Cardiac atrium fibroblast (primary cell): ENCODE results near the gene DYNC2I2. TPM values are rescaled to one million over a fixed set of nuclear protein-coding genes. Genes with fewer than 3 reads are reported as not detected.

Source experiments
- total RNA-seq: library from RNA; depleted of rRNA; stranded (reverse); fragments of >200 nt; gene quantifications from 2 replicates; pipeline ENCODE4 v1.2.3, GENCODE V29; 2015

The DYNC2I2 gene
- 20.9 and 40.7 TPM in 2 replicates for total RNA-seq

DNA sequence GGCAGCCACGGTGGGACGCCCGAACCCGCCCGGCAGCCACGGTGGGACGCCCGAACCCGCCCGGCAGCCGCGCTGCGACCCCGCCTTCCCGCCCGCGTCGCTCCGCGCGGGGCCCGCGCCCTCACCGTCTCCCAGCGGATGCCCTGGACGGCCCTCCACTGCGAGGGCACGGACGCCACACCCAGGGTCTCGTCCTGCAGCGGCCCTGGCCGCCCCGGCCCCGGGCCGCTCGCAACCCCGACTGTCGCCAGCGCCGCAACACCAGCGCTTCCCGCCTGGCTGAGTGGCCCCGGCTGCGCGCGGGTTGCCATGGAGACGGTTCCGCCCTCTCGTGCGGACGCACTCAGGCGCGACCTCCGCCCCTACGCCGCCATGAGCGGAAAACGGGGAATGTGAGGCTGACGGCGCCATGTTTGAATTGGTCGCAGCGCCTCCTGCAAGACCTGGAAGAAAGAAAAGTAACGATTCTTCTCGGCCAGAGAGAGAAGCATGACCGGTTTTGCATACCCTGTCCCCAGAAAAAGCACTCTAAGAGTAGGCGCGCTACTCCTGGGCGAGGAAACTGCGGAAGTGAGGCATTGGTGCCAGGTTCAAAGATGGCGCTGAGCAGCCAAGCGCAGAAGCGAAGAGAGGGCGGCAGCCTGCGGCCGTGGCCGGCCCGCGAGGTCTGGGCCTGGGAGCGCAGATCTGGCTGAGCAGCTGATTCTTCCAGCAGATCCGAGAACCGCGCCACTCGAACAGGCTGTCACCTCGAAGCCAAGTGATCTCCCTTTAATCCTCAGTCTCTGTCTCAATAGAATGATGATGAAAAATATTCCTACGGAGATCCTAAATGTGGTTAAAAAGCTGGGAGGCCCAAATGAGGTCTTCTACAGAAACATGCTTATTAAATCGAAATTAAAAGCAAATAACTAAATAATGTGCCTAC, at the start of gene DYNC2I2:
Gene DYNC2I2, minus strand, starts transcription at position 432 of the 928 bp plus-strand sequence. Its CDS starts 121 bp downstream, at position 311.

DNA sequence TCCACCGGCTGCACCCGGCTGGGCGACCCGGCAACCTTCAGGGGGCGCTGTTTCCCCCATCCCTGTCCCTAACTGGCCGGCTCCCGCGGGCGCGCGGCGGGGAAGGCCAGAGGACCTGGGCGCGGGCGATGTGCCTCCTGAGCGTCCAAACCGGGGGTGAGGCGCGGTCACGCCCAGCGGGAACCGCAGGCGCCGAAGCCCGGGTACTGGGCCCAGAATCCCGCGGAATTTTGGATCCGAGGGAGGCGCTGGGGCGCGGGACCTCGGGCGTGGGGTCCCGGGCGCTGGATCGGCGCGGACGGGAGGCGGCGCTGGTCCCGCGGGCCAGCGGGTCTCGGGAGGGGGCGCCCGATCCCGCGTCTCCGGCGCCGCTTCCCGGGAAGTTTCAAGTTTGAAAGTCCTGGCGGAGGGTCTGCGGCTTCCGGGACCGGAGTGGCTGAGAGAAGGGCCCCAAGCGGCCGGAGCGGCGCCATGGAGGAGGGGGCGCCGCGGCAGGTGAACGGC, 45.9 kb upstream of the DYNC2I2 start, which contains the start of gene PKN3:
Gene PKN3, plus strand, starts transcription at position 59 of the 504 bp plus-strand sequence. Its CDS starts 413 bp downstream, at position 472.

DNA sequence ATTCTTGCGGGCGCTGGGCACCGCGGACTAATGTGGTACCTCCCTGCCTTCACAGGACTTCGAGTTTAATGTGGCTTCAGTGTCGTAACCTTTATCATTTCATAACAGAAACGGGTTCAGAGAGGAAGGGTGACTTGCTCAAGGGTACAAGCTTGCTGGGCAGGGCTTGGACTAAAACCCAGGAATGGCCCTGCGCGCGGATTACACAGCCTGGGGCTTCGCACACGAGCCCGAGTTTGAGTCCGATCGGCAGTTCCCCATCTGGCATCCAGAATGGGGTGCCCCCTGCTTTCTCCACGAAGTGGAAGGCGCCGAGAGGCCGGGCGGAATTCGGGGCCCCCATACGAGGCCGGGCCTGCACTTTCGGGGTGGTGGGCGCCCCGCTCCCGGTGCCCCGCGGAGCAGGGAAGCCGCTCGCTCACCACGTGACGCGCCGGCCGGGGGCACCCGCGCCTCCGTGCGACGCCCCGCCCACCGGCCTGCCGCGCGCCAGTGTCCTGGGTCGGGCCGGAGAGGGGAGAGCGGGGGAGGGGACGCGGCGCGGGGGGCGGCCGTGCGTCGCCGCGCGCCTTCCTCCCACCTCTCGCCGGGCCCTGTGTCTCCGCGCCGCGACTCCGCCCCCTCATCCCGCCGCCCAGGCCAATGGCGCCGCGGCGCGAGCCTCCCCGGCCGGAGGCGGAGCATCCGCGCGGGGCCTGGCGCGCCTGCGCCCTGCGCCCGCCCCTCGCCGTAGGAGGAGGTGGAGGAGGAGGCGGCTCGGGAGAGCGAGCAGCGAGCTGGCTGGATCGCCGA, 32.0 kb upstream of the DYNC2I2 start, which contains the start of gene SET:
Gene SET, plus strand, starts transcription at position 722 of the 792 bp plus-strand sequence. CDS start 361 bp downstream, outside the sequence.

Other genes with a start within 250 kb of the DYNC2I2 start
- gene CERCAM, start 236.0 kb downstream of the DYNC2I2 start, total RNA-seq, result 198 and 199 TPM in 2 replicates
- gene ODF2, start 200.8 kb downstream of the DYNC2I2 start, total RNA-seq, result 23.5 and 36.0 TPM in 2 replicates
- 19.0 and 22.2 TPM in 2 replicates for gene GLE1, start 152.1 kb downstream of the DYNC2I2 start, total RNA-seq
- gene SPTAN1, start 104.3 kb downstream of the DYNC2I2 start, total RNA-seq, result 226 and 237 TPM in 2 replicates
- 182 and 183 TPM in 2 replicates for gene SET, start 32.4 kb upstream of the DYNC2I2 start, total RNA-seq
- 0.65 and 9.7 TPM in 2 replicates for gene PKN3, start 45.7 kb upstream of the DYNC2I2 start, total RNA-seq
- gene ZDHHC12, start 67.3 kb upstream of the DYNC2I2 start, total RNA-seq, result 39.0 and 44.4 TPM in 2 replicates
- gene ZER1, start 115.1 kb upstream of the DYNC2I2 start, total RNA-seq, result 23.7 and 46.9 TPM in 2 replicates
- 14.3 and 30.7 TPM in 2 replicates for gene TBC1D13, start 130.4 kb upstream of the DYNC2I2 start, total RNA-seq
- 10.1 and 16.2 TPM in 2 replicates for gene ENDOG, start 161.7 kb upstream of the DYNC2I2 start, total RNA-seq
- 17.2 and 40.4 TPM in 2 replicates for gene SPOUT1, start 172.9 kb upstream of the DYNC2I2 start, total RNA-seq
- 2.9 and 5.2 TPM in 2 replicates for gene KYAT1, start 225.1 kb upstream of the DYNC2I2 start, total RNA-seq
- 41.9 and 45.4 TPM in 2 replicates for gene LRRC8A, start 225.3 kb upstream of the DYNC2I2 start, total RNA-seq